ENCODE results near the gene KBTBD8. TPM values are rescaled to one million over a fixed set of nuclear protein-coding genes. Genes with fewer than 3 reads are reported as not detected.

Gene KBTBD8
- total RNA-seq, 4 donors from 2014 or later: 1.1 to 7.0 (median 3.7) TPM

DNA sequence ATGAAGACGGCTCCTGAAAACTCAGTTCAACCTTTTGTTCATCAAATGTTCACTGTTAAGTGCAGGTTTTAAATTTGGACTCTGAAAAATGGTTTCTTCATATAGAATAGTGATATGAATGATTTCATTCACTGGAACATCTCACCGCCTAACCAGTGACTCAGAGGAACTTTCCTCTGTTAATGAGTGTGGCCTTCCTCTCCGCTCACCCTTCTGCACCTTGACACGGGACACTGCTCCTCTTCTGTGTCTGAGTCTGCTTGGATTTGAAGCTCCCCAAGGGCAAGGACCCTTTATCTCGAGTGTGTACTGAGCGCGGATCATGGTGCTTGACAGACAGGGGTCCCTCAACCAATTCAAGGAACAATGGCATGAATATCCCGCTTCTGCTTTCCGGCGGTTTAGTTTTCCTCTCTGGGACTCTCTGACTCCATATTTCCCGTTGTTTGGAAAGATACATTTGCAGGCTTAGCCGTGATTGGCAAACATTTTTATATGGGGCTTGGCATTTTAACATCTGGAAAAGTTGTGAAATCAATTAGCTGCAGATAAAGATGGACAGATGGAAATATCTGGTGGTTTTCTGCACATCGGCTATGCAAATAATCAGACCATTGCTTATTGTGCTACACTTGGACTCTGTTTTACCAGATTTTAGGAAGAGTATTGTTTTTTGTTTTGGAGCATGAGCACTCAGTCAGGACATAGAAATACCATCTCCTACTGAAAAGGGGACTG lies 20.9 kb downstream of the KBTBD8 start:
- Histone ChIP-seq H3K4me1 (peaks cover 0 to 17% (median 4%) of the 10 kb centered on the region in 4 donors), H3K27ac (peak overlapping the region in 1 of 4 donors; percentile 57), H3K9me3 (no peaks in the 10 kb centered on the region), H3K4me3 (no peak overlapping the region), H3K36me3 (no peaks in the 10 kb centered on the region), H3K27me3 (no peaks in the 10 kb centered on the region)
- DNase-seq: peak in 1 of 3 donors; percentile 23
- no peak for TF ChIP-seq POLR2A (IDR thresholded peaks at IDR 0.05)
- TF ChIP-seq, protein P1, sequence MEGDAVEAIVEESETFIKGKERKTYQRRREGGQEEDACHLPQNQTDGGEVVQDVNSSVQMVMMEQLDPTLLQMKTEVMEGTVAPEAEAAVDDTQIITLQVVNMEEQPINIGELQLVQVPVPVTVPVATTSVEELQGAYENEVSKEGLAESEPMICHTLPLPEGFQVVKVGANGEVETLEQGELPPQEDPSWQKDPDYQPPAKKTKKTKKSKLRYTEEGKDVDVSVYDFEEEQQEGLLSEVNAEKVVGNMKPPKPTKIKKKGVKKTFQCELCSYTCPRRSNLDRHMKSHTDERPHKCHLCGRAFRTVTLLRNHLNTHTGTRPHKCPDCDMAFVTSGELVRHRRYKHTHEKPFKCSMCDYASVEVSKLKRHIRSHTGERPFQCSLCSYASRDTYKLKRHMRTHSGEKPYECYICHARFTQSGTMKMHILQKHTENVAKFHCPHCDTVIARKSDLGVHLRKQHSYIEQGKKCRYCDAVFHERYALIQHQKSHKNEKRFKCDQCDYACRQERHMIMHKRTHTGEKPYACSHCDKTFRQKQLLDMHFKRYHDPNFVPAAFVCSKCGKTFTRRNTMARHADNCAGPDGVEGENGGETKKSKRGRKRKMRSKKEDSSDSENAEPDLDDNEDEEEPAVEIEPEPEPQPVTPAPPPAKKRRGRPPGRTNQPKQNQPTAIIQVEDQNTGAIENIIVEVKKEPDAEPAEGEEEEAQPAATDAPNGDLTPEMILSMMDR (IDR thresholded peaks at IDR 0.05): no peak

DNA sequence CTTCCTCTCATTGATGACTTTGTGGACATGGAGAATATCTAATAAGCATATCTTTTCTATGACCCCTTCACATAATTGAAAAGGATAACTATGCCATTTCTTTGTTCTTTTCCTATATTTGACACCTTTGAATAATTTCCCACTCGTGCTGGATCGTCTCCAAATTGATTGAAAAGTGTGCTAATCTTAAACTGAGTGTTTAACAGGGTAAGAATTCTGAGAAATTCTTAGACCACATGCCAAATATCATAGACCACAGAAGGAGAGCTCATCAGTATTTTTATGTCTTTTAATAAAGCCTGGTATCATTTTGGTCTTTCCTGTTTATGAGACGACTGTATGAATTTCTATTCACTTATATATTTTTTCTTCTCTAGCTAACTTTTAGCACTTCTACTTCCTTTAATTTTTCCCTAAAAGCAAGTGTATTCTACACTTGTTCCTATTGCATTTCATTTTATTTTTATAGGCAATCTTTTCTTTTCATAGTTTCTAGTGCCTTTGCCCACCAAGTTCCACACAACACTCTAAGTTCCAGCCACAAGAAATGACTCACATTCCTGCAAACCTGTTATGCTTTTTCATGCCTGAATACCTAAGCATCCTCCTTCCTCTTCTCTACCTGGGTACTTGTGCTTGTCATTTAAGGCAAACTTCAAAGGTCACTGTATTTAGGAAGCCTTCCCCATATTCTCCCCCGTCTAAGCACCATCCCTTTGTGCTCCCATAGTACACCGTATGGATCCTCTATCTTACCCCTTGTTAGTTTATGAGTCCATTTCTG lies 30.1 kb downstream of the KBTBD8 start:
- DNase-seq: no peak
- no peak overlapping the region for H3K4me3 ChIP-seq
- TF ChIP-seq POLR2A (IDR thresholded peaks at IDR 0.05): no peak
- TF ChIP-seq, protein P1 (IDR thresholded peaks at IDR 0.05): no peak

DNA sequence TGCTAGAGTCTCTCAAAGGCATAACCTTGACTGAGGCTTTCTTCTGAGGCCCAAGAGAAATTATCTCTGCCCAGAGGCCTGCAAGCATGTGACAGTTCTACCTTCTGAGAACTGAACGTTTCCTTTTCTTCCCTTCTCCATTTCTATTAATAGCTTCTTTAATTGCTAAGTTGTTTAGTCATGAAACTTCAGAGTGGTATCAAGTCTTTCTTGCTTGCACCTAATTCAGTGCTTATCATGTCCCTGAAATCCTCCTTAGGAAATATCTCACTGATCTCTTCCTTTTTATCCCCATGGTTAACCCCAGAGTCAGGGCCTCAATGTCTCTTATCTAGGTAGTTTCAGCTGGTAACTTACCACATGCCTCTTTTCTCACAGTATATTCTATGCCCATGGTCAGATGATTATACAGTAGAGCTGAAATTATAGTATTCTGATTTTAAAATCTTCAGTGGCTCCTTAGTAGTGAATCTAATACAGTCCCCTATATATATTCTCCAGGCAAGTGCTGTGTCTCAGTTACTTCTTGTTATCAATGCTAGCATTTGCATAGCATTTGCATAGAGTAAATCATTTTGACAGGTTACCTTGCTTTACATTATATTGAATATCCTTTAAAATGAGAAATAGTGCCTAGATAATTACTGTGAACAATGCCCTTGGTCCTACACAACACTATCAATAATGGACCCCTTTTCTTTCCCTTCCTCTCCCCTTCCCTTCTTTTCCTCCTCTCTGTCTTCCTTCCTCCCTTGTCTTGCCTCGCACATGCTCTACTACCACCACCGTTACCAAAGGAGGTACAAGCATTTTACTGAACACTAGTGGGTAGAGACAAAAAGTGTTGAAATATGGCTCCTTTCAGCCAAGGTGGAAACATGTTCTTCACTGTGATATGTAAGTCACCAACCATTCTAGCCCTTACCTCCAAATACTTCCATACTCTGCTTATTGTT lies 33.0 kb downstream of the KBTBD8 start:
- no peaks in the 10 kb centered on the region for H3K27me3 ChIP-seq
- H3K9me3 ChIP-seq: no peaks in the 10 kb centered on the region
- H3K4me1 ChIP-seq: no peaks in the 10 kb centered on the region
- TF ChIP-seq POLR2A (IDR thresholded peaks at IDR 0.05): no peak
- DNase-seq: no peak
- H3K36me3 ChIP-seq: no peaks in the 10 kb centered on the region
- H3K27ac ChIP-seq: no peak overlapping the region
- H3K4me3 ChIP-seq: no peak overlapping the region

More for the DNA sequence above, 30.1 kb downstream of the KBTBD8 start:
- no peaks in the 10 kb centered on the region for H3K9me3 ChIP-seq
- no peak overlapping the region for H3K27ac ChIP-seq
- no peaks in the 10 kb centered on the region for H3K36me3 ChIP-seq
- no peaks in the 10 kb centered on the region for H3K27me3 ChIP-seq
- no peaks in the 10 kb centered on the region for H3K4me1 ChIP-seq

DNA sequence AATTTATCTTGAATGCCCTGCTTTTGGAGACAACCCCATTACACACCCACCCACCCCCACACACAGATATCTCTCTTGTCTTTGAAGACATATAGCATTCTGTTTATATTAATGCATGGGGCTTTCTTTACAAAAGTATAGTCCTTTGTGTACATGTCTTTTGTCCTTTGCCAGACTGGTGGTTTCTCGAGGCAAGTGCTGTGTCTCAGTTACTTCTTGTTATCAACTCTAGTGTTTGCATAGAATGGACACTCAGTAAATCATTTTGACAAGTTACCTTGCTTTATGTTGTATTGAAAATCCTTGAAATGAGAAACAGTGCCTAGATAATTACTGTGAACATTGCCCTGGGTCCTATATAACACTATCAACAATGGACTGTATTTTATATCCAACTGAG lies 33.9 kb downstream of the KBTBD8 start:
- TF ChIP-seq, protein P1 (IDR thresholded peaks at IDR 0.05): no peak
- no peak for TF ChIP-seq POLR2A (IDR thresholded peaks at IDR 0.05)

DNA sequence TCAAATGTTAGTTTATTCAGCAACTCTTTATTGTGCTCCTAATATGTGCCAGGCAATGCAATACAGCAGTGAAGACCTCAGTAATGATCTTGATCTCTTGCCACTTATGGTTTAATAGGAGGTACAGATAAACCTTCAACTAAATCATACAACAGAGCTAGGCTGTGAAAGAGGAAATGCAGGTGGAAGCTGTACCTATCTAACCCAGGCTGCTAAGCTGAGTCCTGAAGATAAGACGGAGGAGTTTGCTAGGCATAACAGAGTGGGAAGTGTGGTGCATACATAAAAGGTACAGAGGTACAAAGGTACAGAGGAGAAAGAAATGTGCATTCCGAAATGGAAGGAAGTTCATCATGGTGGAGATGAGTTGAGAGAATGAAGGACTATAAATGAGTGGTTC lies 35.0 kb downstream of the KBTBD8 start:
- no peaks in the 10 kb centered on the region for H3K9me3 ChIP-seq
- H3K27me3 ChIP-seq: no peaks in the 10 kb centered on the region
- H3K4me1 ChIP-seq: no peaks in the 10 kb centered on the region
- H3K36me3 ChIP-seq: no peaks in the 10 kb centered on the region
- no peak for DNase-seq
- H3K4me3 ChIP-seq: no peak overlapping the region
- no peak for TF ChIP-seq POLR2A (IDR thresholded peaks at IDR 0.05)
- TF ChIP-seq, protein P1 (IDR thresholded peaks at IDR 0.05): no peak
- H3K27ac ChIP-seq: no peak overlapping the region

More for the DNA sequence above, 33.9 kb downstream of the KBTBD8 start:
- H3K36me3 ChIP-seq: no peaks in the 10 kb centered on the region
- H3K4me1 ChIP-seq: no peaks in the 10 kb centered on the region
- no peak overlapping the region for H3K27ac ChIP-seq
- H3K9me3 ChIP-seq: no peaks in the 10 kb centered on the region
- DNase-seq: no peak
- no peak overlapping the region for H3K4me3 ChIP-seq
- H3K27me3 ChIP-seq: no peaks in the 10 kb centered on the region

Measured in Peyer's patch (tissue), 4 donors.